ENCODE measurements around the gene FRRS1L. TPM values are rescaled to one million over a fixed set of nuclear protein-coding genes. Genes with fewer than 3 reads are reported as not detected.

The FRRS1L gene
- total and polyA plus RNA-seq, 2 of the 13 experiments (the other 11 are each of a cell fraction or from before 2014, with no cell fraction given): 0.02 to 0.03 TPM

GRCh38 chr9:109182940-109183798 is 16.1 kb upstream of the FRRS1L start (continued):
- TF ChIP-seq, protein P1, sequence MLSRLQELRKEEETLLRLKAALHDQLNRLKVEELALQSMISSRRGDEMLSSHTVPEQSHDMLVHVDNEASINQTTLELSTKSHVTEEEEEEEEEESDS (CRISPR knock-in tag; IDR thresholded peaks at IDR 0.05; ENCODE audit: borderline replicate concordance): peak; percentile 25; the same call in 1 of the 2 replicates
- peak; percentile 69 for TF ChIP-seq ZBTB43 (CRISPR knock-in tag; conservative IDR thresholded peaks at IDR 0.05)
- TF ChIP-seq SRF (IDR thresholded peaks at IDR 0.05; ENCODE audit: low read depth, low read length): 0 out of 2 replicates have a peak, but pooled peaks have one; percentile 26
- TF ChIP-seq, protein P2, sequence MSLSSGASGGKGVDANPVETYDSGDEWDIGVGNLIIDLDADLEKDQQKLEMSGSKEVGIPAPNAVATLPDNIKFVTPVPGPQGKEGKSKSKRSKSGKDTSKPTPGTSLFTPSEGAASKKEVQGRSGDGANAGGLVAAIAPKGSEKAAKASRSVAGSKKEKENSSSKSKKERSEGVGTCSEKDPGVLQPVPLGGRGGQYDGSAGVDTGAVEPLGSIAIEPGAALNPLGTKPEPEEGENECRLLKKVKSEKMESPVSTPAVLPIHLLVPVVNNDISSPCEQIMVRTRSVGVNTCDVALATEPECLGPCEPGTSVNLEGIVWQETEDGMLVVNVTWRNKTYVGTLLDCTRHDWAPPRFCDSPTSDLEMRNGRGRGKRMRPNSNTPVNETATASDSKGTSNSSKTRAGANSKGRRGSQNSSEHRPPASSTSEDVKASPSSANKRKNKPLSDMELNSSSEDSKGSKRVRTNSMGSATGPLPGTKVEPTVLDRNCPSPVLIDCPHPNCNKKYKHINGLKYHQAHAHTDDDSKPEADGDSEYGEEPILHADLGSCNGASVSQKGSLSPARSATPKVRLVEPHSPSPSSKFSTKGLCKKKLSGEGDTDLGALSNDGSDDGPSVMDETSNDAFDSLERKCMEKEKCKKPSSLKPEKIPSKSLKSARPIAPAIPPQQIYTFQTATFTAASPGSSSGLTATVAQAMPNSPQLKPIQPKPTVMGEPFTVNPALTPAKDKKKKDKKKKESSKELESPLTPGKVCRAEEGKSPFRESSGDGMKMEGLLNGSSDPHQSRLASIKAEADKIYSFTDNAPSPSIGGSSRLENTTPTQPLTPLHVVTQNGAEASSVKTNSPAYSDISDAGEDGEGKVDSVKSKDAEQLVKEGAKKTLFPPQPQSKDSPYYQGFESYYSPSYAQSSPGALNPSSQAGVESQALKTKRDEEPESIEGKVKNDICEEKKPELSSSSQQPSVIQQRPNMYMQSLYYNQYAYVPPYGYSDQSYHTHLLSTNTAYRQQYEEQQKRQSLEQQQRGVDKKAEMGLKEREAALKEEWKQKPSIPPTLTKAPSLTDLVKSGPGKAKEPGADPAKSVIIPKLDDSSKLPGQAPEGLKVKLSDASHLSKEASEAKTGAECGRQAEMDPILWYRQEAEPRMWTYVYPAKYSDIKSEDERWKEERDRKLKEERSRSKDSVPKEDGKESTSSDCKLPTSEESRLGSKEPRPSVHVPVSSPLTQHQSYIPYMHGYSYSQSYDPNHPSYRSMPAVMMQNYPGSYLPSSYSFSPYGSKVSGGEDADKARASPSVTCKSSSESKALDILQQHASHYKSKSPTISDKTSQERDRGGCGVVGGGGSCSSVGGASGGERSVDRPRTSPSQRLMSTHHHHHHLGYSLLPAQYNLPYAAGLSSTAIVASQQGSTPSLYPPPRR (CRISPR knock-in tag; IDR thresholded peaks at IDR 0.05; ENCODE audit: borderline replicate concordance): 0 out of 2 replicates have a peak, but pooled peaks have one; percentile 21
- TF ChIP-seq, protein P3, sequence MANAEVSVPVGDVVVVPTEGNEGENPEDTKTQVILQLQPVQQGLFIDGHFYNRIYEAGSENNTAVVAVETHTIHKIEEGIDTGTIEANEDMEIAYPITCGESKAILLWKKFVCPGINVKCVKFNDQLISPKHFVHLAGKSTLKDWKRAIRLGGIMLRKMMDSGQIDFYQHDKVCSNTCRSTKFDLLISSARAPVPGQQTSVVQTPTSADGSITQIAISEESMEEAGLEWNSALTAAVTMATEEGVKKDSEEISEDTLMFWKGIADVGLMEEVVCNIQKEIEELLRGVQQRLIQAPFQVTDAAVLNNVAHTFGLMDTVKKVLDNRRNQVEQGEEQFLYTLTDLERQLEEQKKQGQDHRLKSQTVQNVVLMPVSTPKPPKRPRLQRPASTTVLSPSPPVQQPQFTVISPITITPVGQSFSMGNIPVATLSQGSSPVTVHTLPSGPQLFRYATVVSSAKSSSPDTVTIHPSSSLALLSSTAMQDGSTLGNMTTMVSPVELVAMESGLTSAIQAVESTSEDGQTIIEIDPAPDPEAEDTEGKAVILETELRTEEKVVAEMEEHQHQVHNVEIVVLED (CRISPR knock-in tag; IDR thresholded peaks at IDR 0.05; ENCODE audit: borderline replicate concordance): no peak
- peak; percentile 53 for TF ChIP-seq FOXO1 (CRISPR knock-in tag; IDR thresholded peaks at IDR 0.05)
- TF ChIP-seq DMAP1 (CRISPR knock-in tag; IDR thresholded peaks at IDR 0.05): peak; percentile 23; the same call in 1 of the 2 replicates
- TF ChIP-seq SAP130 (CRISPR knock-in tag; IDR thresholded peaks at IDR 0.05; ENCODE audit: low read depth): peak; percentile 38
- TF ChIP-seq ZNF3 (CRISPR knock-in tag; IDR thresholded peaks at IDR 0.05): peak; percentile 60; the same call in 1 of the 2 replicates
- TF ChIP-seq HMGXB4 (CRISPR knock-in tag; IDR thresholded peaks at IDR 0.05; ENCODE audit: borderline replicate concordance in 1 of 2, low read depth in 1 of 2): peak; percentile 88 to 91
- TF ChIP-seq ZBTB25 (CRISPR knock-in tag; IDR thresholded peaks at IDR 0.05): 0 out of 2 replicates have a peak, but pooled peaks have one; percentile 17
- TF ChIP-seq ZMYM2 (CRISPR knock-in tag; IDR thresholded peaks at IDR 0.05): 0 out of 2 replicates have a peak, but pooled peaks have one; percentile 15
- TF ChIP-seq MXI1 (IDR thresholded peaks at IDR 0.05; ENCODE audit: borderline replicate concordance, low read depth, low read length): peak; percentile 44; the same call in 1 of the 3 replicates
- no peak; the same call in 1 of the 2 replicates for TF ChIP-seq NR2F2 (IDR thresholded peaks at IDR 0.05; ENCODE audit: borderline replicate concordance, low read depth)
- TF ChIP-seq GFI1 (CRISPR knock-in tag; IDR thresholded peaks at IDR 0.05; ENCODE audit: borderline replicate concordance): peak; percentile 62; the same call in 1 of the 2 replicates
- peak; percentile 63 for TF ChIP-seq ZMYM4 (CRISPR knock-in tag; IDR thresholded peaks at IDR 0.05)
- no peak for TF ChIP-seq CHD2 (IDR thresholded peaks at IDR 0.05; ENCODE audit: low read depth, low read length)

Measured in HepG2 (cell line).